ENCODE results near the gene TTYH1.

GRCh38 chr19:54415901-54416673, 823 bp downstream of the TTYH1 start:
- no peak for TF ChIP-seq CTCF (IDR thresholded peaks at IDR 0.05; ENCODE audit: control extremely low read depth in 1 of 3, insufficient read depth in 1 of 3, low read depth in 1 of 3, low read length in 3 of 3)
- TF ChIP-seq NRF1 (IDR thresholded peaks at IDR 0.05; ENCODE audit: low read depth, low read length): no peak
- no peak for TF ChIP-seq CEBPB (IDR thresholded peaks at IDR 0.05; ENCODE audit: low read depth, low read length)
- TF ChIP-seq JUND (IDR thresholded peaks at IDR 0.05; ENCODE audit: low read length): no peak

Measured in H1 (cell line).